ENCODE data around the gene CAB39L.

DNA sequence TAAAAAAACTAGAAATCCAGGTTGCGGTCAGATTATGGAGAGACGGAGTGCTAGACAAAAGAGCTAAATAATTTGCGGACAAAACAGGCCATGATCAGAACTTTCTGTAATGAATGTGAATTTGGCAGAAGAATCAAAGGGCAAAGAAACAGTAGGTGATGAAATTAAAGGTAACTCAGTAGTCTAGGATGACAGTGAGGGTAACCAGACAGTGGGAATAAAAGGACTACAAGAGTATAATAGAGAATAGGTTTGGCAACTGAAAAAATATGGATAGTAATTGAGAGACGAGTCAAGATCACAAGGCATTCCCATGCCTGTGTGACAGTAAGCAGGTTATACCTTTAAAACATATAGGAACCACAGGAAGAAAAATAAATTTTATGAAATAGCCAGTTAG is 35.9 kb downstream of the CAB39L start:
- TF ChIP-seq, protein P1, sequence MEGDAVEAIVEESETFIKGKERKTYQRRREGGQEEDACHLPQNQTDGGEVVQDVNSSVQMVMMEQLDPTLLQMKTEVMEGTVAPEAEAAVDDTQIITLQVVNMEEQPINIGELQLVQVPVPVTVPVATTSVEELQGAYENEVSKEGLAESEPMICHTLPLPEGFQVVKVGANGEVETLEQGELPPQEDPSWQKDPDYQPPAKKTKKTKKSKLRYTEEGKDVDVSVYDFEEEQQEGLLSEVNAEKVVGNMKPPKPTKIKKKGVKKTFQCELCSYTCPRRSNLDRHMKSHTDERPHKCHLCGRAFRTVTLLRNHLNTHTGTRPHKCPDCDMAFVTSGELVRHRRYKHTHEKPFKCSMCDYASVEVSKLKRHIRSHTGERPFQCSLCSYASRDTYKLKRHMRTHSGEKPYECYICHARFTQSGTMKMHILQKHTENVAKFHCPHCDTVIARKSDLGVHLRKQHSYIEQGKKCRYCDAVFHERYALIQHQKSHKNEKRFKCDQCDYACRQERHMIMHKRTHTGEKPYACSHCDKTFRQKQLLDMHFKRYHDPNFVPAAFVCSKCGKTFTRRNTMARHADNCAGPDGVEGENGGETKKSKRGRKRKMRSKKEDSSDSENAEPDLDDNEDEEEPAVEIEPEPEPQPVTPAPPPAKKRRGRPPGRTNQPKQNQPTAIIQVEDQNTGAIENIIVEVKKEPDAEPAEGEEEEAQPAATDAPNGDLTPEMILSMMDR (IDR thresholded peaks at IDR 0.05), result no peak
- TF ChIP-seq JUND (IDR thresholded peaks at IDR 0.05) (no peak), TAF1 (IDR thresholded peaks at IDR 0.05; ENCODE audit: borderline replicate concordance, low read depth, low read length) (no peak), EZH2phosphoT487 (IDR thresholded peaks at IDR 0.05; ENCODE audit: borderline replicate concordance, low read depth) (no peak)
